Activated CD4-positive, alpha-beta T cell treated with anti-CD3 and anti-CD28 coated beads, Interleukin-2, Interleukin-6, amounts not matched to agents 100 ng/mL and 50 ng/mL, durations not matched to agents 16 hours and 8 hours (primary cell): ENCODE measurements around the gene HAPLN1.
"Not testable (repeated sequence)": the region's sequence is repeated elsewhere in the genome, so short reads cannot be mapped to it uniquely, and the experiment has no call there.

Experiments used
- DNase-seq: peaks from one replicate; pipeline ENCODE4 v3.0.0-alpha.2; 2020

HAPLN1 gene

DNA sequence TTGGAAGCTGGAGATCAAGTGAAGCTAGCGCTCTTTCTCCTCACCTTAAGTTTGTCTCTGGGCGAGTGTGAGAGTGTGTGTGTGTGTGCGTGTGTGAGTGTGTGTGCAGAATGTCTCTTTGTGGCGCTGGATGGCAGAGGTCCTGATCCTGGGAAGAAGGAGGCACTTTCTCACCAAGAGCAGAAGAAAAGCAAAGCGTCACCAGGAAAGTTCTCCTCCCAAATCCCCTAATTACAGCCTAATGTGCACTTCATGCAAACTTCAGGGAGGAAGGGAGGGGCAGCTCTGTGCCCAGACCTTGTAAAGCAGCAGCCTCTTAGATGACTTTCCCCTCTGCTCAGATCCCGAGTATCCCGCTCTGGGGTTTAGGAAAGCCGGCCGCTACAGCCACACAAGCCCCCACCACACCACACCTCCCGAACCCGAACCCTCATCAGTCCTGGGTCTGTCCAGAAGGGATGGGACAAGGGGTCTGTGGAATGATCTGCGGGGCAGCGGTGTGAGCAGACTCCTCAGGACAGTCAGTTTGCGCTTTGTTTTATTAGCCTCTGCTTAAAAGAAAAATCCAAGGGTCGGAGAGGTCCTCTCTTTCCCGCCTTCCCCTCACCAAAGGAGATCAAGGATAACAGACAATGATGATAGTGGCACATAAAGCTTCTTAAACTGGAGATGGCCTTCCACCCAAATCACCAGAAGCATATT, at the start of gene HAPLN1:
Gene HAPLN1, minus strand, starts transcription at position 20 of the 702 bp plus-strand sequence. CDS start 47,332 bp downstream, outside the sequence.
- DNase-seq, result no peak

DNA sequence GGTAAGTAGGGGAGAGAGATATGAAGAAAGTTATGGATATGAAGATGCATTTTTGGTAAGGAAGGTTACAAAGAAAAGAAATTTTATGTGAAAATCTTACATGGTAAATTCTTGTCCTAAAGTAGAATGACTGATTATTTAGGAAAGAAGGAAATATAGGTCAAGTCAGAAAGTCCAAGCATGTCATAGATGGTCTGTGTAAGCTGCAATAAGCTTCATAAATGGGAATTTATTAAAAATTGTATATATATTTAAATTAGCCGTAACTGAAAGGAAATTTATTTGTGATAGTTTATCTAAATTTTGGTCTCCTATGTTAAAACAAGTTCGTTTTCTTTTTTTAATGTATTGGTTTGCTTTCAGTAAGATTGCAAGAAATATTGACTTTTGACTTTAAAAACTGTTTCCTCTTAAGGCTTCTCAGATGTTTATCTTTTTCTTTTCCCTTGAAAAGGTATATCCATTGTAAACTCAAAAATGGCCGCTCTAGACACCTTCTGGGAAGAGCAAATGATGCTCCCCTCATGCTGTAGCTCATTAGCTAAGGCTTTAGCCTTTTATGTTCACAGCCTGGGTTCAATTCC, 46.8 kb upstream of the HAPLN1 start:
- no peak for DNase-seq

DNA sequence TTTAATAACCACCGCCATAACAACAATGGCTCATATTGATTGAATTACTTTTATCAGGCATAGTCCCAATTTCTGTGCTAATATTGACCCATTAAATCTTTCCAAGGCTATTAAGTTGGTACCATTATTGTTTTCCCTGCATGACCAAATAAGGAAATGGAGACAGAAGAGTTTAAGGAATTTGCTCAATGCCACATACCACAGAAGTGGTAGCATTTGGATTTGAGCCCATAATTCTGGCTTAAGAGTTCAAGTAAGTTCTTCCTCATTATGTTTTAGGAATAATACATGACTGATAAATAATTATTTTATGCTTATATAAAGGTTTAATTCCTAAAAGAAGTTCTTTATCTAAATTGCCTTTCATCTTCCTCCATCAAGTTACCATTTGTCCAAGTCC, 43.4 kb upstream of the HAPLN1 start:
- no peak for DNase-seq

DNA sequence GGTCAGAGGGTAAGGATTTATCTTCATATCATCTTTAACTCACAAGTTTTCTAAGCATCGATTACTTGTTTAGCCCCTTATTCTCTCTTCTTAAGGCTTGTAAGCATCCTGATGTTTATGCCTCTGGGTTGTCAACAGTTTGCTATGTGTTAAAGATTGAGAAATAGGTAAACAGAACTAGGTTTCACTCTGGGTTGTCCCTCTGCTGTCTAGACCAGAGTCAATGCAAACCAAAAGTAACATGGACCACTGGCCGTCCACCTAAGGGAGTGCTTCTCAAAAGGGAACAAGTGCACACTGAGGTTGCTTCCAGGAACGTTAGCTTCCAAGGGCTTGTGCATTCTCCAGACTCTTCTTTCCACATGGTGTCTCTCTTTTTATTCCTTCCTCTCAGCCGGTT, 39.9 kb upstream of the HAPLN1 start:
- DNase-seq, result no peak

DNA sequence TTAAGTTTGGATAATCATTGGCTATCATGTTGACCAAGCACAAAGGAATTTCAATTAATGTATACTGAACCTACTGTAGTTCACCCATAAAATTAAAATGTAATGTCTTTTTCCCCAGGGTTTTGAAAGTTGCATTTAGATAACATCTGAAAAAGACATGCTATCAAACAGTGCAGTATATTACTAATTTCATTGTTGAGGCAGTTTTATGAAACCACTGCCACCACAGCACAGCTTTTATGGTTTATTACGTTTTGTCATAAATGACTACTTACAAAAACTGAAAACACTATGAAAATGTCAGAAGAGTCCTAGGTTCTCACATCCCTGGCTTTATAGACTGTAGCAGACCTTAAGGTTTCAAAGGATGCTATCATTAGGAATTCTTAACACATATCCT, 32.0 kb upstream of the HAPLN1 start:
- no peak for DNase-seq

DNA sequence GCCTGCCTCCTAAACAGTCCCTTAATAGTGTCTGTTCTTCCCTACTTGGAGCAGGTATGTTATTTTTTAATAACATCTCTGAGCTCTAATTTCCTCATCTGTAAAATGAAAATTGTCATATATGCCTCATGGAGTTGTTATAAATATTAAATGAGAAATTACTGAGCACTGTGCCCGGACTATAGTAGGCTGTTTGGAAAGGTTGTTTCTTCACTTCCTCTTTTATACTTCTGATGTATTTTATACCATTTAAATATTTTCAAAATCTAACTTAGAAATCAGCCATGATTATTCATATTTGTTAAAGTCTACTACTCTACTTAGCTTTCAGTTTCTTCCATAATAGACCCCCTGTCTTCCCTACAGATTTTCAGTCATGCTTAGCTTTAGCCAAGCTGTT, 30.5 kb upstream of the HAPLN1 start:
- DNase-seq, result no peak

DNA sequence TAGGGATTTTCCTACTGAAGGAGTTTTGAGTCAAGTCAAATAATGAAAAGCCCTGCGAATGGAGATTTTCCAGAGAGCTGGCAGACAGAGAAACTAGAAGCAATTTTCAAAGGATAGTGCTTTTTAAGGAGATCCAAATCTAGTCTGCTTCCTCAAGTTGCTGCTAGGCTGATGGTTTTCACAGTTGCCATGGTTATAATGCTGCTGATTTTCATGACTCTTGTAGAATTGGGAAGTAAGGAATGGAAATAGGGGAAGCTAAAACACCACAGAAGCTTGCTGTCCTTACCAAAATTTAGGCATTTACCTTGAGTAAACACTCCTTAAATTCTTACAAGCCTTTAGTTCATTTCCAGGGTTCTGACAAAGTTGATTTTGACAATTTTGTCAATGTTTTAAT, 30.1 kb upstream of the HAPLN1 start:
- DNase-seq, result no peak

DNA sequence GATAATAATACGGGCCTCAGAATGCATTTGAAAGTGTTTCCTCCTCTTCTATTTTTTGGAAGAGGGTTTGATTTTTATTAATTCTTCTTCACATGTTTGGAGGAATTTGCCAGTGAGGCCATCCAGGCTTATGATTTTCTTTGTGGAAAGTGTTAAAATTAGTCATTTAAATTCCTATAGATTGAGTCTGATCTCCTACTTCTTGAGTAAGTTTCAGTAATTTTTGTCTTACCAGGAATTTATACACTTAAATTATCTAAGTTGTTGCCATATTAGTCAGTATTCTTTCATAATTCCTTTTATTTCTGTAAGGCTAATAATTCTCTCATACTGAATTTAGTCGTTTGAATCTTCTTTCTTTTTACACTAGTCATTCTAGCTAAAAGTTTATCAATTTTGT, 25.2 kb upstream of the HAPLN1 start:
- no peak for DNase-seq

DNA sequence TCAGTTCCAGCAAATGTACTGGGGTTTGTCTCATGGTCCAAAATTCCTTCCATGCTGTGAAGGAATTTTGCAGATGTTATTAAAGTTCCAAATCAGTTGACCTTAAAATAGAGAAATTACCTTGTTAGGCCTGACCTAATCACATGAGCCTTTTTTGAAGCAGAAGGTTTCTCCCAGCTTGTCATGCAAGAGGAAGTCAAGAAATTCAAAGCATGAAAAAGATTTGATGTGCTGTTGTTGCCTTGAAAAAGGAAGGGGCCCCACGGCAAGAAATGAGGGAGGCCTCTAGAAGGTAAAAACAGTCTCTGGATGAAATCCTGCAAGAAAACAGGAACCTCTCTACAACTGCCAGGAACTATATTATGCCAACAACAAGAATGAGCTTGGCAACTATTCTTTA, 24.2 kb upstream of the HAPLN1 start:
- no peak for DNase-seq

DNA sequence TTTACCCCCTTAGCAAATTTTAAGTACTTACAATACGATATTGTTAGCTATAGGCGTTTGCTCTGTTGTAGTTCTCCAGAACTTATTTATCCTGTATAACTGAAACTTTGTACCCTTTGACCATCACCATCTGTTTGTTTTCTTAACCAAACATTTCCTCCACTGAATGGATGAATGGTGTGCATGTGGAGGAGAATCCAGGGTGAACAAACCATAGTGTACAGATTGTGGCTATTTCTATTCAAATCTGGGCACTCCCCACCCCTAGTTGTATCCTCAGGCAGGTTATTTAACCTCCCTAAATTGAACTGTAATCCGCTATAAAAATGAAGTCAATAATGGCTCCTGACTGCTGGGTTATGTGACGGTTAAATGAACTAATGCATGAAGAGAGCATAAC, 21.4 kb upstream of the HAPLN1 start:
- no peak for DNase-seq

DNA sequence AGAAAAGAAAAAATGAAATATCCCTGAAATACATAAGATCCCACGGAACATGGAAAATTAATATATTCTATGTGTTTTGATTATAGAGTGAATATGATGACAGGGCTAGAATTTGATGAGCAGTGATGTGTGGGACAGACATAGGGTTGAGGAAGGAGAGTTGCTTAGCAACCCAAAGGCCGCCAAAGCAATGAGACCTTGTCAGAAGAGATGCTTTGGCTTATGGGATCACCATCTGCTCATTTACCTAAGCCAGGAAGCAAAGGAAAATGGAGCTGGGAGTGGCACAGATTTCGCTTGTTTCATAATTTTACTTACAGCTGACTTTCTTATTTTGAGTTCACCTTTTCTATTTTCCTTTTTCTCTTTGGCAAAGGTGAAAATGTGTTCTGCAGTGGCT, 20.9 kb upstream of the HAPLN1 start:
- DNase-seq, result no peak

DNA sequence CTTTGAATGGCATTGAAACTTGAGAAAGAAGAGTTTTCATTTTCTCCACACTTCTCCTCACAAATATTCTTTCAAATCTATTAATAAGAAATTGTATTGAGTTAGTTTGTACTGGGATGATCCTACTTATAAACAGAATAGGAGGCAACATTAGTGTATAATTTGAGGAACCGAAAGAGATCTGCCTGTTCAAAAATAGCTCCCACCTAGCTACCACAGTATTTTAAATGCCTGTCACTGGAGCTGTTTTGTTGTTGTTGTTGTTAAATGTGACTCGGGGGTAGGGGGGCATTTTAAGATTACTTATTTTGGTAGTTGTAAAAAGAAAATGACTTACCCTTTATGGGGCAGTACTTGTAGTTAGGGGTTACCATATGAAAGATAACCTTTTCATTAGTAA, 20.1 kb upstream of the HAPLN1 start:
- no peak for DNase-seq

DNA sequence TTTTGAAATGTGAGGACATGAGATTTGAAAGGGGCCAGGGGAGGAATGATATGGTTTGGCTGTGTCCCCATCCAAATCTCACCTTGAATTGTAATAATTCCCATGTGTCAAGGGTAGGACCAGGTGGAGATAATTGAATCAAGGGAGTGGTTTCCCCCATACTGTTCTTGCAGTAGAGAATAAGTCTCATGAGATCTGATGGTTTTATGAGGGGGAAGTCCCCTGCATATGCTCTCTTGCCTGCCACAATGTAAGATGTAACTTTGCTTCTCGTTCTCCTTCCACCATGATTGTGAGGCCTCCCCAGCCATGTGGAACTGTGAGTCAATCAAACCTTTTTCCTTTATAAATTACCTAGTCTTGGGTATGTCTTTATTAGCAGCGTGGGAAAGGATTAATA, 15.5 kb upstream of the HAPLN1 start:
- not testable (repeated sequence) for DNase-seq

DNA sequence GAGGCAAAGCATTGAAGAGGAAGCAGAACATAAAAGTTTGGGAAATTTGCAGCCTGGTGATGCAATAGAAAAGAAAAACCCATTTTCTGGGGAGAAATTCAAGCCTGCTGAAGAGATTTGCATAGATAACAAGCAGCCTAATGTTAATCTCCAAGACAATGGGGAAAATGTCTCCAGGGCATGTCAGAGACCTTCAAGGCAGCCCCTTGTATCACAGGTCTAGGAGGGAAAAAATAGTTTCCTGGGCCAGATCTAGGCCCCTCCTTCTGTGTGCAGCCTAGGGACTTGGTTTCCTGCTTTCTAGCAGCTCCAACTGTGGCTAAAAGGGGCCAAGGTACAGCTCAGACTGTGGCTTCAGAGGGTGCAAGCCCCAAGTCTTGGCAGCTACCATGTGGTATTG, 14.4 kb upstream of the HAPLN1 start:
- DNase-seq, result not testable (repeated sequence)

DNA sequence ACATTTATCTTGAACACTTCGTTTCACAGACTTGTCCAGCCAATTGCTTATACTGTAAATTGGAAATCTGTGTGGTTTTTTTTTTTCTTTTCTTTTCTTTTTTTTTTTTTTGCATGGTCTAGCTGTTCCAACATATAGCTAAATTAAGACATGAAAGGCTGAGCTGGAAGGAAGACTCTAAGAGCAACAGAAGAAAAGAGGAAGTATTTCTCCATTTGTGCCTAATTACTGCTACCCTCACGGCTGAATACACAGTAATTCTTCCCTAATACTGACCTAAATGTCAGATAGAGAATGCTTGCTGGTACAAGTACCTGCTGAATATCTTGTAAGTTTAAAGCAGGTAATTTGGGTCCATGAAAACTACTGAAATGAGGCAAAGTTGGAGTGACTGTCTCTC, 11.0 kb upstream of the HAPLN1 start:
- no peak for DNase-seq

DNA sequence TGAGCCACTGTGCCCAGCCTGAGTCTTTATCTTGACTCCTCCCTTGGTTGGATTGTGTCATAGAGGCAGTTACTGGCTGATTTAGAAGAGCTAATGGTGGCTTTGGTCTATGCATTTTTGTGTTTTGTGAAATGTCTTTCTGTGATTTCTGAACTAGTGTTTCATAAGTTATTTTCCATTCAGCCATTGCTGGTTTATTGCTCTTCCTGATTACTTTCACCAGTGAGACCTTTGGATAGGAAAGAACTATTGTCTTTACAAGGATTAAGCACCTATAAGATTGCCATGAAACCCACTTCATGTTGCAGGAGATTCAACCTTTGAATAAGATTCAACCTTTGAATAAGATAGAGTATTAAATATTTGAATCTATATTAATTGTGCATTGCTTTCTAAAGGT, 8.7 kb upstream of the HAPLN1 start:
- no peak for DNase-seq

DNA sequence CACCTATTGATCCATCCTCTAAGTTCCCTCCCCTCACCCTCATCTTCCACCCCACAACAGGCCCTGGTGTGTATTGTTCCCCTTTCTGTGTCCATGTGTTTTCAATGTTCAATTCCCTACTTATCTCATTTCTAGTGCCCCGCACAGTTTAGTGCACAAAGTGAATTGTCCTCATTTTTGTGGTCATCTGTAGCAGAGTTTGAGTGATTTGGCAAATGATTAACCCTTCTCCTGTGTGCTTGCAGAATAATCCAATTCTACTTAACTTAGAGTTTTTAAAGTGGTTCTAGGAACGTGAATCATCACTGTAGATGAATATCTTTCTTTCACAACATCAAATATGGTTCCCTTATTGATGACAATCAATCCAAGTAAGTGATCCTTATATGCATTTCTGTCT, 6.3 kb upstream of the HAPLN1 start:
- no peak for DNase-seq

DNA sequence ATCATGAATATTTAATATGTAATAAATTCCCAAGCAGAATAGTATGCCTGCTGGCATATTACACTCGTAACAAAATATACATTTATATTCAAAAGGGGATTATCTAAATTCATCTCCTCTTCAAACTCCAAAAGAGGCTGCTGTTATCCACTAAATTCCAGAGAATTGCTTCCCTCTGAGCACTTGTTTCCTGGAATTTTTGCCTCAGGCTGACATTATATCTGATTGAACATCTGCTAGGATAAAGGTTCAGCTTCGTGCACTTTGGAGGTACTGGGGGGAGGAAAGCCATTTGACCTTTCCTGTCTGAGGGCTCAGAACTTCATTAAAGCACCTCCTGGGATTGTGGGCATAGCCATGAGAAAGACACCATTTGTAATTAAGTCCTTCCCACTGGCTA, 4.3 kb upstream of the HAPLN1 start:
- no peak for DNase-seq

DNA sequence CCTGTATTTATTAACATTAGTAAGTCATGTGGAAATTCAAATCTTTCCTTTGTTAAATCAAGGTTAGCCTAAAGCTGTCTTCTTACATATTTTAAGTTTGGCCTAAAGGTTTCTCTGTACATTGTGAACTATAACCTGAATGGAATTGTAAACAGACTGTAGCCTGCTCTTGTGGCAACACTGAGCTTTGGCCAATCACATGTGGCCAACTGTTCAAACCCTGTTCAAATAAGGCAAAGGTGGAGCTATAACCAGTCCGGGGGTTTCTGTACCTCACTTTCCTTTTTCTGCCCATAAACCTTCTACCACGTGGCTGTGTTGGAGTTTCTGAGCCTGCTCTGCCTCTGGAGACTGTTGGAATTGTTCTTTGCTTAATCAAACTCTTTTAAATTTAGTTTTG, 3.3 kb upstream of the HAPLN1 start:
- no peak for DNase-seq

DNA sequence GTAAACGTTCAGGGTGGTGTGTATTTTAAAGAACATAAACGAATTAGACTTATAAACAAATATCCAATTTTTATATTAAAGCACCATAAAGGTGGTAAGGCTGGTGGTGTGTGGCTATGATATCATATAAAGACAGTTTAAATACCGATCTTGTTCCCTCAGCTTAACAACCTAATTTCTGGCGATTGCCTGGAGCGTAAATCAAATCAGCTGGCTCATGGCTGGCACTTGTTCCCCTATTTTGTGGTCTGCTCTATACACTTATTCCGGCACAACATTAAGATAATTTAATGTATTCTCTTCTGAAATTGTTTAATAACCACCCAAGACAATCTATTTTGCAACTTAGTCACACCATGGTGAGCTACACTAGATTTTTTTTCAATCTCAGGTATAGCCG, 2.4 kb upstream of the HAPLN1 start:
- no peak for DNase-seq

DNA sequence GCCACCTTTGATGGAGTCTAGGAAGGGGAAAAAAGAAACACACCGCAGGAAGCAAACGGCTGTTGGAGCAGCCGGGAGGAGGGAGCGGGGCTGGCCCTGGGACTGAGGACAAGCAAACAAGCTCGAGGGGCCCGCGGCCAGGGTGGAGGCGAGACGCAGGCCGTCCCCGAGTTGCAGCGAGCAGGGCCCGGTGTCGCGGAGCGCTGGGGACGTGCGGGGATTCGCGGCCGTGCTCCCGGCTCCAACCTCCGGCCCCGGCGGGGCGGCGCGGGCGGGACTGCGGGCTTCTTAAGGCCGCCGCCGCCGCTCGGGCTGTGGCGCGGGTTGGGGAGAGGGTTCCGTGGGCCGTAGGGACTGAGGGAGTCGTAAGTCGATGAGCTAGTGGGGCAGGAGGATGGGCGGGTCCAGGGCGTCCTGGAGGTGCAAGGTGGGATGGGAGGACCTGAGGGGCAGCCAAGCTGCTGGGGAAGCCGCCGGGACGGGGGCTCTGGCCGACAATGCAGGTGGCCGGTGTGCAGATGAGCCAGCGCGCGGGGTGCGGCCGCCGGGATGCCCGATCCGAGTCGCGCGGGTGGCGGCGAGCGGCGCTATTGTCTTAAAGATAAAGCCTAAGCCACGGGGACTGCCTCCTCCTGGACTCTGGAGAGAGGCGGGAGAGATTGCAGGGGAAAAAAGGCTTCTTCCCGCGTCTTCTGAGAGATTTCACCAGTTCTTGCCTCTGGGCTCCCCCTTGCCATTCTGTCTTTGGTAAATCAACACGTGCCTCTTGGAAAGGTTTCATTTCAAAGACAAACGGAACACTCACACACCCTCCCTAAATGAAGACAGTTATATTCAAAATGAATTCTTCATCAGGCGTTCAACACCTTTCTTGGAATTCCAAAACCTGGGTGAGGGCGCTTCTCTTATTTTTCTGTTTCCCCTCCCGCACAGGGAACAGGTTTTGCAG, 1.6 kb upstream of the HAPLN1 start:
- DNase-seq, result peak; percentile 20

DNA sequence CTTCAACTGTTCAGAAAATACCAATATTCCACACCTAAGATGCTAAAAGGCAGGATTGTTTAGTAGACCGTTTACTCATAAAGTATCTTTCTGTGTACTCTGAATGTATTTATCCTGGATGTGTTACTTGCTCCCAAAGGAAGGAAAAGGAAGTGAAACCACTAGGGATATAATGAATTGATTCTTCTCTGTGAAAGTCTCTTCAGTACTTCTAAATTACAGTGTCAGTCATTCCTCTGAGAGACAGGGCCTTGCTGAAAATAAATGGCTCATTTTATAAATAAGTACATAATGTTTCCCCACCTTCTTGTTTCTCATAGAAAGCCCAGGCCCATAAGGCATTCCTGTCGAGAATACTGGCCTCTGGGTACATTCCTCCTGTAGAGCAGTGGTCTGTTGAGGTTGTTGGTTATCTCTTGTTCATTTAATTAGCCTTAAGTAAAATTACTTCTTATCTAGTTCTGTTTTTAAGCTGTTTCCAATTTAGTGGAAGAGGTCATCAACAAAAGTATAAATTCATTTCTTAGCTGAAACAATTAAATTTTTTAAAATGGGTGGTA, 1.6 kb downstream of the HAPLN1 start:
- DNase-seq, result no peak

DNA sequence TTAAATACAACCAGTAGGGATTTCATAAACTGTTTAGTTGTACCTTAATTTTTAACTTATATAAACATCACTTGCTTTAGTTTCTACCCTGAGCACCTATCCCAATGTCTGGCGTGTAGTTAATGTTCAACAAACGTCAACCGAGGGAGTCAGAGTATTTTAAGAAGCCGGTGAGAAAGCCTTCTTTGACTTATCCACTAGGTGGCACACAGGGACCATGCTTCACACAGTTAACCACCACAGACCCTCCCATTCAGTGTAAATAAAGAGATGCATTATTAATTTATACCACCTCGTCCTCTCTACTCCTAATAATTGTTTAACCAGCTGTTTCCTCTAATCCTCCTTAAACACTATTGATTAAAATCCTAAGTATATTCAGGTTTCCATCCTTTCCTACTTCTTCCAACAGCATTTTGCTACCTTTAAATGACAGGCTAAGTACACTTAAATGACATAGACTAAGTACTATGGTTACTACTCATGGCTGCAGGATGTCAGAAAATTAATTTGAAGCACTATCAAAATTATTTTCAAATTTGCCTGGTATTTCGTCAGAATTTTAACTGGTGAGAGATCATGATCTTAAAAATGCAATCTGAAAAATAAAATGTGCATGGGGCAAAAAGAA, 2.3 kb downstream of the HAPLN1 start:
- DNase-seq, result peak; percentile 58
